Globus pallidus (tissue), 1 donor: Measurements from ENCODE around the gene BSND.

Experiments used
- DNase-seq: peaks from one replicate; pipeline ENCODE4 v3.0.0-alpha.2; 2015; ENCODE audit warnings: low spot score

Gene BSND

GRCh38 chr1:55061000-55061705 is 62.4 kb downstream of the BSND start:
- DNase-seq = no peak
